Embryonic facial prominence (tissue), 1 donor: ENCODE measurements around the gene SKA1.
"Not testable (repeated sequence)": the region's sequence is repeated elsewhere in the genome, so short reads cannot be mapped to it uniquely, and the experiment has no call there.

Source experiments
- DNase-seq: peaks from one replicate; pipeline ENCODE4 v3.0.0-alpha.2; 2016; ENCODE audit errors: extremely low spot score

The SKA1 gene

GRCh38 chr18:50395093-50395492 is 20.2 kb downstream of the SKA1 start:
- no peak for DNase-seq

GRCh38 chr18:50396005-50396660 is 21.3 kb downstream of the SKA1 start:
- DNase-seq, result no peak

- DNase-seq, result no peak
Observed at GRCh38 chr18:50397023-50397422, 22.2 kb downstream of the SKA1 start.

- no peak for DNase-seq
Observed at GRCh38 chr18:50398099-50398498, 23.3 kb downstream of the SKA1 start.

- DNase-seq, result no peak
Observed at GRCh38 chr18:50398947-50399346, 24.1 kb downstream of the SKA1 start.

- DNase-seq, result no peak
Observed at GRCh38 chr18:50399582-50399981, 24.7 kb downstream of the SKA1 start.

- DNase-seq, result not testable (repeated sequence)
Observed at GRCh38 chr18:50400438-50400837, 25.6 kb downstream of the SKA1 start.

- no peak for DNase-seq
Observed at GRCh38 chr18:50401295-50401694, 26.4 kb downstream of the SKA1 start.

GRCh38 chr18:50401888-50402287 is 27.0 kb downstream of the SKA1 start:
- no peak for DNase-seq

GRCh38 chr18:50404752-50405581 is 30.1 kb downstream of the SKA1 start:
- not testable (repeated sequence) for DNase-seq

- no peak for DNase-seq
Observed at GRCh38 chr18:50405582-50406271, 30.9 kb downstream of the SKA1 start.

- DNase-seq, result no peak
Observed at GRCh38 chr18:50409236-50409635, 34.4 kb downstream of the SKA1 start.

GRCh38 chr18:50410008-50410407 is 35.2 kb downstream of the SKA1 start:
- DNase-seq, result no peak

- DNase-seq, result no peak
Observed at GRCh38 chr18:50410894-50411293, 36.0 kb downstream of the SKA1 start.

- not testable (repeated sequence) for DNase-seq
Observed at GRCh38 chr18:50416832-50417231, 42.0 kb downstream of the SKA1 start.

- DNase-seq, result not testable (repeated sequence)
Observed at GRCh38 chr18:50417705-50418104, 42.9 kb downstream of the SKA1 start.

GRCh38 chr18:50418650-50419049 is 43.8 kb downstream of the SKA1 start:
- no peak for DNase-seq

GRCh38 chr18:50422286-50422898 is 47.5 kb downstream of the SKA1 start:
- no peak for DNase-seq

GRCh38 chr18:50424877-50425690 is 50.2 kb downstream of the SKA1 start:
- no peak for DNase-seq

GRCh38 chr18:50427896-50428295 is 53.0 kb downstream of the SKA1 start:
- DNase-seq, result no peak

- no peak for DNase-seq
Observed at GRCh38 chr18:50428531-50429206, 53.8 kb downstream of the SKA1 start.
